H9 (cell line): ENCODE results near the gene PARK7. TPM values are rescaled to one million over a fixed set of nuclear protein-coding genes. Genes with fewer than 3 reads are reported as not detected.
A peak's percentile ranks its signal among the peaks of the same experiment; 100 is the strongest.

ENCODE experiments used
- DNase-seq: peaks from one replicate; pipeline ENCODE4 v3.0.0-alpha.2; 2017
- H2AFZ ChIP-seq: one replicate; pipeline ENCODE4 v1.6.1; 2013; ENCODE audit warnings: mild to moderate bottlenecking, low read length, control low read depth, moderate library complexity
- H2AK5ac ChIP-seq: 2 replicates; pipeline ENCODE4 v1.6.1; 2013; ENCODE audit warnings: low read length, control low read depth, mixed read lengths; ENCODE audit not compliant: insufficient read length
- H2BK120ac ChIP-seq: one replicate; pipeline ENCODE4 v1.6.1; 2013; ENCODE audit warnings: low read depth, mild to moderate bottlenecking, low read length, control low read depth, inconsistent platforms; ENCODE audit not compliant: poor library complexity, severe bottlenecking
- H2BK12ac ChIP-seq: 2 replicates; pipeline ENCODE4 v1.6.1; 2013; ENCODE audit warnings: low read length, control low read depth, mixed read lengths, low read depth; ENCODE audit not compliant: insufficient read length
- H2BK15ac ChIP-seq: 2 replicates; pipeline ENCODE4 v1.6.1; 2013; ENCODE audit warnings: low read depth, low read length, control low read depth
- H2BK20ac ChIP-seq: one replicate; pipeline ENCODE4 v1.6.1; 2013; ENCODE audit warnings: low read depth, mild to moderate bottlenecking, low read length, control low read depth, inconsistent platforms; ENCODE audit not compliant: poor library complexity, severe bottlenecking
- H2BK5ac ChIP-seq: 2 replicates; pipeline ENCODE4 v1.6.1; 2013; ENCODE audit warnings: low read length, control low read depth, mixed read lengths; ENCODE audit not compliant: insufficient read length
- H3K14ac ChIP-seq: 2 replicates; pipeline ENCODE4 v1.6.1; 2013; ENCODE audit warnings: low read length, control low read depth; ENCODE audit not compliant: insufficient read depth
- H3K18ac ChIP-seq: 2 replicates; pipeline ENCODE4 v1.6.1; 2013; ENCODE audit warnings: low read depth, mild to moderate bottlenecking, mixed read lengths, low read length, control low read depth; ENCODE audit not compliant: insufficient read length
- H3K23ac ChIP-seq: 2 replicates; pipeline ENCODE4 v1.6.1; 2013; ENCODE audit warnings: low read length, control low read depth, mixed read lengths, low read depth; ENCODE audit not compliant: insufficient read length
- H3K23me2 ChIP-seq: 2 replicates; pipeline ENCODE4 v1.6.1; 2013; ENCODE audit warnings: low read depth, mild to moderate bottlenecking, mixed read lengths, low read length, control low read depth; ENCODE audit not compliant: insufficient read length, poor library complexity, severe bottlenecking
- H3K27ac ChIP-seq: 2 replicates; pipeline ENCODE4 v1.5.1; 2013; ENCODE audit warnings: low read length, control low read depth, mixed read lengths, low read depth; ENCODE audit not compliant: insufficient read length
- H3K27me3 ChIP-seq: 2 replicates; pipeline ENCODE4 v1.6.1; 2013; ENCODE audit warnings: low read length, control low read depth, inconsistent platforms; ENCODE audit not compliant: insufficient read depth
- H3K4ac ChIP-seq: 2 replicates; pipeline ENCODE4 v1.6.1; 2013; ENCODE audit warnings: low read depth, mild to moderate bottlenecking, control low read depth, inconsistent platforms, low read length, moderate library complexity
- H3K4me1 ChIP-seq: 2 replicates; pipeline ENCODE4 v1.6.1; 2013; ENCODE audit warnings: low read length, control low read depth, inconsistent platforms; ENCODE audit not compliant: insufficient read depth
- H3K4me2 ChIP-seq: 2 replicates; pipeline ENCODE4 v1.6.1; 2013; ENCODE audit warnings: low read length, control low read depth, mixed read lengths; ENCODE audit not compliant: insufficient read length, insufficient read depth
- H3K56ac ChIP-seq: 2 replicates; pipeline ENCODE4 v1.6.1; 2013; ENCODE audit warnings: low read depth, mild to moderate bottlenecking, mixed read lengths, low read length, control low read depth; ENCODE audit not compliant: insufficient read length
- H3K79me1 ChIP-seq: 2 replicates; pipeline ENCODE4 v1.6.1; 2013; ENCODE audit warnings: low read depth, mild to moderate bottlenecking, moderate library complexity, low read length, control low read depth, inconsistent platforms; ENCODE audit not compliant: insufficient read depth, poor library complexity, severe bottlenecking
- H3K79me2 ChIP-seq: 2 replicates; pipeline ENCODE4 v1.6.1; 2013; ENCODE audit warnings: low read length, control low read depth, inconsistent platforms; ENCODE audit not compliant: insufficient read depth
- H3K9ac ChIP-seq: 2 replicates; pipeline ENCODE4 v1.6.1; 2013; ENCODE audit warnings: low read length, control low read depth, mixed read lengths; ENCODE audit not compliant: insufficient read length; ENCODE audit errors: extremely low read depth
- H3K9me3 ChIP-seq: one replicate; pipeline ENCODE4 v1.6.1; 2013; ENCODE audit warnings: low read depth, low read length, inconsistent platforms; ENCODE audit not compliant: control insufficient read depth
- H3T11ph ChIP-seq: one replicate; pipeline ENCODE4 v1.6.1; 2013; ENCODE audit warnings: mild to moderate bottlenecking, low read length, control low read depth, inconsistent platforms
- H4K20me1 ChIP-seq: one replicate; pipeline ENCODE4 v1.6.1; 2013; ENCODE audit not compliant: control insufficient read depth, insufficient read length, insufficient read depth
- H4K5ac ChIP-seq: 2 replicates; pipeline ENCODE4 v1.6.1; 2013; ENCODE audit warnings: low read depth, mild to moderate bottlenecking, mixed read lengths, low read length, control low read depth; ENCODE audit not compliant: insufficient read length
- H4K8ac ChIP-seq: replicated peaks from 2 replicates; pipeline ENCODE4 v1.6.1; 2013; ENCODE audit warnings: low read length, control low read depth, mixed read lengths, low read depth; ENCODE audit not compliant: insufficient read length
- H4K91ac ChIP-seq: 2 replicates; pipeline ENCODE4 v1.6.1; 2013; ENCODE audit warnings: low read depth, mild to moderate bottlenecking, moderate library complexity, mixed read lengths, low read length, control low read depth; ENCODE audit not compliant: insufficient read length
- H3K27ac Mint-ChIP-seq, 3 experiments: 2 replicates in 2 of 3; 3 replicates in 1 of 3; pipeline ENCODE4 v1.8.0; 2020 to 2021; ENCODE audit warnings: mixed read lengths in 3 of 3, mild to moderate bottlenecking in 1 of 3, moderate library complexity in 1 of 3
- H3K27me3 Mint-ChIP-seq: 2 replicates; pipeline ENCODE4 v1.8.0; 2021; ENCODE audit warnings: low read depth, mild to moderate bottlenecking, moderate library complexity, mixed read lengths
- H3K36me3 Mint-ChIP-seq, 3 experiments: 2 replicates in 2 of 3; 3 replicates in 1 of 3; pipeline ENCODE4 v1.8.0; 2020 to 2021; ENCODE audit warnings: low read depth in 3 of 3, mixed read lengths in 3 of 3; ENCODE audit not compliant: insufficient read depth in 1 of 3
- H3K4me1 Mint-ChIP-seq, 2 experiments: 2 replicates each; pipeline ENCODE4 v1.8.0; 2020; ENCODE audit warnings: mixed read lengths in 2 of 2
- H3K4me3 Mint-ChIP-seq, 2 experiments: 2 replicates in 1 of 2; 3 replicates in 1 of 2; pipeline ENCODE4 v1.8.0; 2020 to 2021; ENCODE audit warnings: mild to moderate bottlenecking in 2 of 2, mixed read lengths in 2 of 2, moderate library complexity in 1 of 2
- H3K9me3 Mint-ChIP-seq, 2 experiments: 2 replicates in 1 of 2; 3 replicates in 1 of 2; pipeline ENCODE4 v1.8.0; 2020; ENCODE audit warnings: mild to moderate bottlenecking in 2 of 2, mixed read lengths in 2 of 2, moderate library complexity in 1 of 2
- CTCF ChIP-seq: fragments of 200-600 bp; sonication (generic); conservative IDR thresholded peaks from 3 replicates; pipeline ENCODE4 v1.8.0; 2021; ENCODE audit warnings: antibody characterized with exemption, mild to moderate bottlenecking
- WGBS: extraction: QIAGEN DNeasy Blood & Tissue Kit; methylation state at CpG from one replicate; pipeline ENCODE4 v1.1.7; 2013; ENCODE audit warnings: missing lambda C conversion rate, low lambda C conversion rate, mixed read lengths; ENCODE audit not compliant: insufficient read length; ENCODE audit errors: extremely low coverage; 5-methylcytosine and 5-hydroxymethylcytosine counted together
- total RNA-seq: library from RNA; stranded (reverse); gene quantifications from 2 replicates; pipeline ENCODE4 v1.2.1, GENCODE V29; 2021

The PARK7 gene
- total RNA-seq, 1 experiment from 2014 or later = 370 TPM

GRCh38 chr1:8024329-8024728 lies 62.8 kb downstream of the PARK7 start:
- Histone ChIP-seq H3K27ac (no peak overlapping the region), H3K9me3 (no peaks in the 10 kb centered on the region), H3T11ph (no peak overlapping the region), H2BK120ac (no peak overlapping the region), H3K9ac (no peak overlapping the region), H4K8ac (no peak overlapping the region), H3K4ac (no peak overlapping the region), H3K27me3 (no peaks in the 10 kb centered on the region; the same call in 1 of the 2 replicates), H4K20me1 (no peaks in the 10 kb centered on the region), H2AFZ (no peak overlapping the region), H3K23ac (no peak overlapping the region), H4K91ac (no peak overlapping the region), H3K18ac (no peak overlapping the region), H3K14ac (no peak overlapping the region), H2BK12ac (no peak overlapping the region), H4K5ac (no peak overlapping the region), H2BK15ac (no peak overlapping the region), H3K79me2 (peaks cover 45% of the 10 kb centered on the region; the same call in 1 of the 2 replicates), H2BK20ac (no peak overlapping the region), H3K4me1 (peaks cover 5% of the 10 kb centered on the region; the same call in 1 of the 2 replicates), H3K4me2 (peak overlapping the region; percentile 84), H3K23me2 (peaks cover 12% of the 10 kb centered on the region), H3K79me1 (no peaks in the 10 kb centered on the region), H2BK5ac (no peak overlapping the region), H2AK5ac (no peak overlapping the region), H3K56ac (no peak overlapping the region)
- H3K27me3 Mint-ChIP-seq = peaks cover 13% of the 10 kb centered on the region
- no peaks in the 10 kb centered on the region; a peak in 1 of 5 replicates for H3K9me3 Mint-ChIP-seq
- H3K4me1 Mint-ChIP-seq = peaks cover 58 to 74% of the 10 kb centered on the region in 2 experiments
- H3K36me3 Mint-ChIP-seq = peaks cover 0 to 4% (median 0%) of the 10 kb centered on the region in 3 experiments; a peak in 2 of 7 replicates
- TF ChIP-seq CTCF = no peak
- no CpG with 5 or more reads among the region's 3 CpGs for WGBS
- H3K27ac Mint-ChIP-seq = no peak overlapping the region
- peak overlapping the region; percentile 23 to 89; a peak in 4 of 5 replicates for H3K4me3 Mint-ChIP-seq
- no peak for DNase-seq
